Stimulated activated CD8-positive, alpha-beta memory T cell treated with anti-CD3 and anti-CD28 coated beads, Interleukin-4, amount 100 ng/mL, for 1 hour (primary cell): Measurements from ENCODE around the gene PCED1A.

Experiments used
- DNase-seq, 2 donors: peaks; one replicate each; pipeline ENCODE4 v3.0.0-alpha.2; 2020; ENCODE audit warnings: low read depth in 2 of 2, low spot score in 1 of 2

The PCED1A gene, protein sequence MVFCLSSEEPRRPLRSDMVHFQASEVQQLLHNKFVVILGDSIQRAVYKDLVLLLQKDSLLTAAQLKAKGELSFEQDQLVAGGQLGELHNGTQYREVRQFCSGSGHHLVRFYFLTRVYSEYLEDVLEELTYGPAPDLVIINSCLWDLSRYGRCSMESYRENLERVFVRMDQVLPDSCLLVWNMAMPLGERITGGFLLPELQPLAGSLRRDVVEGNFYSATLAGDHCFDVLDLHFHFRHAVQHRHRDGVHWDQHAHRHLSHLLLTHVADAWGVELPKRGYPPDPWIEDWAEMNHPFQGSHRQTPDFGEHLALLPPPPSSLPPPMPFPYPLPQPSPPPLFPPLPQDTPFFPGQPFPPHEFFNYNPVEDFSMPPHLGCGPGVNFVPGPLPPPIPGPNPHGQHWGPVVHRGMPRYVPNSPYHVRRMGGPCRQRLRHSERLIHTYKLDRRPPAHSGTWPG

DNA sequence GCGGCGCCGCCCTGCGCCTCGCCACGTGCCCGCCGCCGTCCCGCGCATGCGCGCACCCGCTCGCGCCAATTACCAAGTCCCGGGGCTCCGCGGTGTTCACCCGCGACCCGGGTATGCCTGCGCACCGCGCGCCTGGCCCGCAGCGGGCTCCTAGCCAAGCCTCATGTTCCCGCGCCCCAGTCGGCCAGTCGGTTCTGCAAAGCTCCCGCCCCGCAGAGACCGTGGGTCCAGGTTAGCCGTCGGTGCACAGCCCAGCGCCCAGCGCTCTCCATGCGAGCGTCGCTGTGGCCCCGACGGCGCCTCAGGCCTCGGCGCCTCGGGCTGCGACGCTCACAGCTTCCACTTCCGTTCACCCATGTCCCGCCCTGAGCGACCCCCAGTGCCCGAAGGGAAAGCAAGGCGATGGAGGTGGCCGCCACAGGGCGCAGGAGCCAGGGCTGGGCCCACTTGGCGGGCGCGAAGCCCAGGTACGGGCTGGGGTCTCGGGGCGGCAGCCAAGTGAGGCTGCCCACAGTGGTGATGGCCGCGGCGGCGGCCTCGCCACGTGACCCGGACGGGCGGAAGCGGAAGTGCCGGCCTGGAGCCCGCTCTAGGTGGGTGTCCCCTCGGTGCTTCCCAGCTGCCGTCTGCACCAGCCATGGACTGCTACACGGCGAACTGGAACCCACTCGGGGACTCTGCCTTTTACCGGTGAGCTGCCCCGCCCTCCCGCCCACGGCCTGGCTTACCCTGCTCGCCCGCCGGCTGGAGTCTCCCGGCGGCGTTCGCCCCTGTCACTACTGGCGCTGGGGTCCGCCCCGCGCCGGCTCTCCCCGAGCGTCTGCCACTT, at the start of gene PCED1A, which contains the start of gene VPS16:
Gene PCED1A (minus strand): TSS at position 518 of the 829 bp plus-strand sequence. CDS start 743 bp downstream, outside the sequence.
Gene VPS16 (plus strand): TSS at position 608 of the 829 bp plus-strand sequence. CDS start 30 bp downstream, at position 638.
- DNase-seq: peak; percentile 70 to 78

DNA sequence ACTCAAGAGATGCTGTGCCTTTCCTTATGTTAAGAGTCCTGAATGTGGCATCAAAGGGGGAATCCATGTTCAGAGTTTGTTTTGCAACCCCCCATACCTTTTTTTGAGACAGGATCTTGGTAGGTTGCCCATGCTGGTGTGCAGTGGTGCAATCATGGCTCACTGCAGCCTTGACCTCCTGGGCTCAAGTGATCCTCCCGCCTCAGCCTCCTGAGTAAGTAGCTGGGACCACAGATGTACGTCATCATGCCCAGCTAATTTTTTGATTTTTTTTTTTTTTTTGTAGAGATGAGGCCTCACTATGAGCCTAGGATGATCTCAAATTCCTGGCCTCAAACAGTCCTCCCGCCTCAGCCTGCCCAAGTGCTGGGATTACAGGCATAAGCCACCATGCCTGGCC, 49.3 kb upstream of the PCED1A start:
- no peak for DNase-seq

DNA sequence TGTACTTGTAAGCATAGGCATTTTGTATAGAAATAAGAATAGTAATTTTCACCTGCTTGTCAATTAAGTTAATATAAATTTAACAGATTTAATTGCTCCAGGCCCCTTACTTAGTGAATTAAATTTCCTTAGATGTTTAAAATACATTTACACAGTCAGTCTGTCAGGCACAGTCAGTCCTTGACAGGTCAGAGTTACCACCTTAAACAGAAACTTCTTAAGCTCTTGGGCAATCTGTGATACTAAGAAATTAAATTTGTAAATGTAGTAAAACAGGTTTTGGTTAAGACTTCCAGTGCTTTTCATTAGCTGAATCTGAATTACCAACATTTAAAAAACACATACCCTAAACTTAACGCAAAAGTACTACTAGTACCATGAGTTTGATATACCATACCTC, 48.8 kb upstream of the PCED1A start:
- no peak for DNase-seq

DNA sequence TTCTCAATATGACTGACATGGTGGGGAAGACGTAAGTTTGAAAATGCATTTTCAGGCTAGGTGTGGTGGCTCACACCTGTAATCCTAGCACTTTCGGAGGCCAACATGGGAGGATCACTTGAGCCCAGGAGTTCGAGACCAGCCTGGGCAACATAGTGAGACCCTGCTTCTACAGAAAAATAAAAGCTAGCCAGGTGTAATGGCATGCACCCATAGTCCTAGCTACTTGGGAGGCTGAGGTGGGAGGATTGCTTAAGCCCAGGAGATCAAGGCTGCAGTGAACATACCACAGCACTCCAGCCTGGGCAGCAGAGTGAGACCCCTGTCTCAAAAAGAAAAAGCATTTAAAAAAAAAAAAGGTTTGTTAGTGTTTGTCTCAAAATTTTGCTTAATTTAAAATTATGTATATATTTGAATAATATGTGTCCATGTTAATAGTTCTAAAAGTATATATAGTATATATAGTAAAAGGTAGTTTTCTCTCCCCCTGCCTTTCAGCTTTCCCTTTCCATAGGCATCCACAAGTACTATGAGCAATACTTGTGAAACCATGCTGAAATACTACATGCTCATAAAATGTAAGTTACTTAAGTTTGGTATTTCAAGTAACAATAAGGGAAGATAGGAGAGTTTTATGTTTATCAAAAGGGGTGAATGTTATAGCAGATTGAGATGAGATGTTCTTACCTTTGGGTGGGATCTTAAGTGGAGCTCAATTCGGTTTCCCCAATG, 47.9 kb upstream of the PCED1A start:
- DNase-seq: no peak

DNA sequence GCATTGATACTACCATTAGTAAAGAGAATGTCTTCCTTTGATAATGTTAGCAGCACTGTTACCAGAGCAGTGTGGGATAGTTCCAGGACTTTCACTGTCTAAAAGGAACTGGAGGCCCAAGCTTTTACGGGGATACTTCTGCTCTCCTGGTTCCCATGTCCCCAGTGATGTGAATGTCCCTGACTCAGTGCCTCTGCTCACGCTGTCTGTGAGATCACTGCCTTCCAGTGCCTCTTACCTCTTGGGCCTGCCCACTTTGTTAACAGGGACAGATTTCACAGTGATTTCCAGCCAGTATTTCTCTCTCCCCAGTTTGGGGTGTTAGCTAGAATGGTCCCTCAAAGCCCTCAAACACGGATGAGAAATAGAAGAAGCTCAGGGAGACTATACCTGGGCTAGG, 47.3 kb upstream of the PCED1A start:
- no peak for DNase-seq

DNA sequence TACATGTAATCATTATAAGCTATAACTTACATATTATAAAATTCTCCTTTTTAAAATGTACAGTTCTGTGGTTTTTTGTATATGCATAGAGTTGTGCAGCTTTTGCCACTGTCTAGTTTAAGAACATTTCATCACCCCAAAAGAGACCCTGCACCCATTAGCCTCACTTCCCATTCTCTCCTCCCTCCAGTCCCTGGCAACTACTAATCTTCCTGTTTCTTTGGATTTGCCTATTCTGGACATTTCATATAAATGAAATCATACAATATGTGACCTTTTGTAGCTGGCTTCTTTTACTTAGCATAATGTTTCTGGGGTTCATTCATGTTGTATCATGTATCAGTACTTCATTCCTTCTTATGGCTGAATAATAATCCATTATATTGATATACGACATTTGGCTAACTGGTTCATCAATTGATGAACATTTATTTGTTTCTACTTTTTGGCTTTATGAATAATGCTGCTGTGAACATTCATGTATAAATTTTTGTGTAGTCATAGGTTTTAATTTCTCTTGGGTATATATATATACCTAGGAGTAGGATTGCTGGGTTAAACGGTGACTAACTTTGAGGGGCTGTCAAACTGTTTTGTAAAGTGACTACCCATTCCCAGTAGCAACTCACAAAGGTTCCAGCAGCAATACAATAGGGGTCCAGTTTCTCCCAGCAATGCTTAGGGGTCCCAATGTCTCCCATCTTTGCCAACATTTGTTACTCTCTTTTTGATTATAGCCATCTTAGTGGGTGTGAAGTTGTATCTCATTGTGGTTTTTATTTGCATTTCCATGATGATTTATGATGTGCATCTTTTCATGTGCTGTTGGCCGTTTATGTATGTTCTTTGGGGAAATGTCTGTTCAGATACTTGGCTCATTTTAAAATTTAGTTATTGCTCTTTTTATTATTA, 43.5 kb upstream of the PCED1A start:
- DNase-seq: no peak

DNA sequence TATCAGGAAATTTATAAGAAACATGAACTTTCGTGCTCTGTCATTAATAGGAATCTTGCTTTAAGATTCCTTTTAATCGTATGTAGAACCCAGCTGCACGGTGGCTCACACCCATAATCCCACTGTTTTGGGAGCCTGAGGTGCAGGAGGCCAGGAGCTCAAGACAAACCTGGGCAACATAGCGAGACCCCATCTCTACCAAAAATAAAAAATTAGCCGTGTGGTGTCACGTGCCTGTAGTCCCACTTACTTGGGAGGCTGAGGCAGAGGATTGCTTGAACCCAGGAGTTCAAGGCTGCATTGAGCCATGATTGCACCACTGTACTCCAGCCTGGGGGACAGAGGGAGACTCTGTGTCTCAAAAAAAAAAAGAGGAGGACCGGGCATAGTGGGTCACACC, 40.2 kb upstream of the PCED1A start:
- no peak for DNase-seq

DNA sequence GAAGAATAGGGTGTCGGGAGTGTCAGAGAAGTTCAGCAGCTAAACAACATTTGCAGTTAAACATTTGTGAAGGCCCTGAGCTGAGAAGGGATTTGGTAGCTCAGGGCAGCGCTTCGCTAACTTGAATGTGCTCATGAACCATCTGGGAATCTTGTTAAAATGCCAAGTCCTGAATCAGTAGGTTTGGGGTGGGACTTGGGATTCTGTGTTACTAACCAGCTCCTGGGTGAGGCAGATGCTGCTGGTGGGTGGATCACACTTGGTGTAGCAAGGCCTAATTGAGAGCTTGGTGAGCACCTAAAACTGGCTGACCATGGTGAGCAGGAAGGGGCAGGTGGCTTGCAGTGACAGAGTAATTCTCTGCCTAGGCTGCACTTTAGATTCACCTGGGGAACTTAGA, 38.7 kb upstream of the PCED1A start:
- DNase-seq: no peak

DNA sequence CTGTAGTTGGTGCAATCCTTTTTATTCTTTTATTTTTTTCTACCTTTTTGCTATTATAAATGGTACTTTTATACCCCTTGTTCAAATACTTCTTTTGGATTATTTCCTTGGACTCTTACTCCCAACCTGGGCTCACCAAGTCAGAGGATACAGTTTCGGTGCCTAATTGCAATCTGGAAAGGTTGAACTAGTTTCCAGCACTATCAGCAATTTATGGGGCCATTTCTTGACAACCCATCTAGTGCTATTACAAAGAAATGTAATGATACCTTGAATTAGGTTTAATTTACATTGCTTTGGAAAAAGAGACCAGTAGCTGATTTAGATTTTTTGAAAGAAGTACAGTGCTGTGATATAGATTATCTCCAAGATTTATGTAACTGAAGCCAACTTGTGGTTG, 38.1 kb upstream of the PCED1A start:
- DNase-seq: no peak

DNA sequence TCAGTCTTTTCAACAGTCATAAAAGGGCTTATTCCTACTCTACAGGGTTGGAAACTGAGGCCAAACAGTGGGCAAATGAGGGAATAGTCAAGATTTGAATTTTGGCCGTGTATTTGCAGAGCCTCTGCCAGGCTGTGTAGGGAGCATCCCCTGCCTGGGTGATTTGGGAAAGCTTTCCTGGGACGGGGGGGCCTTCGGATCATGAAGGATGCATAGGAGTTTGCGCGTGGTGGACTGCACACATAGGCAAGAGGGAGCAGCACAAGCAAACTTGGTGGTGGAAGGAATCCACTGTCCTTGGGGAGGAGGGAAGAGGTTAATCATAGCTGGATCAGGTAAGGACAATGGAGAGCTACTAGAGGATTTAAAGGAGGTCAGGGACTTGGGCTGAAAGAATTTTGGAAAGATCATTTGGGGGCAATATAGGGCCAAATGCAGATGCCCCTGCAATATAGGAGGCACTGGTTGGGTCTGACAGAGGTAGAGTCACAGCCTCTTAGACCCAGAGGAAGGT, 35.3 kb upstream of the PCED1A start:
- no peak for DNase-seq

DNA sequence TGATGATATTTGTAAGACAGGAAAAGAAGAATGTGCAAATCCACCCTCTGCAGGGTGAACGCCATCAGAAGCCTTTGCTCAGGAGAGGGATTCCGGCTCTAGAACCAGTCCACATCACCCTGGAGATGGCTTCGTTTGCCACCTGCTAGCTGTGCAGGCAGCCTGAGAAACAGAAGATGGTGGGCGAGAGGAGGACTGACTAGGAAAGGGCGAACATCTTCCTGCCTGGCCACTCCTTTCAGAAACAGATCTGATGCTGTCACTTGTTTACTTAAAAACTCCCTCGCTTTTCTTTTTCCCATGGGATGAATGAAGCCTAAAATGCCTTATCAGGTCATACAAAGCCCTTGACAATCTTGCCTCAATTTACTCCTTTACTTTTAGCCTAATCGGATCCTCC, 34.0 kb upstream of the PCED1A start:
- DNase-seq: no peak

DNA sequence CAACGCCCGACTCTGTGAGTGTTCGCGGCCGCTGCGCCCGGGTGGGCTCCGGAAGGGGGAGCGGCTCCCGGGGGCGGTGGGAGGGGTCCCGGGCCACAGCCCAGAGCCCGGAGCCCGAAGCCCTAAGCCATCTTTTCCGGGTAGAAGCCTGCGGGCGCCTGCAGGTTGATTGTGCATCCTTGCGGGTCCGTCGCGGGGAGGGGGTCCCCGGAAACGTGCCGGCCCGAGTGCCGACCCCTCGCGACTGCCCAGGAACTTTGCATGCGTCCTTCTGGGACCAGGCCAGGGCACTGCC, 33.2 kb upstream of the PCED1A start:
- DNase-seq: peak; percentile 24 to 37

DNA sequence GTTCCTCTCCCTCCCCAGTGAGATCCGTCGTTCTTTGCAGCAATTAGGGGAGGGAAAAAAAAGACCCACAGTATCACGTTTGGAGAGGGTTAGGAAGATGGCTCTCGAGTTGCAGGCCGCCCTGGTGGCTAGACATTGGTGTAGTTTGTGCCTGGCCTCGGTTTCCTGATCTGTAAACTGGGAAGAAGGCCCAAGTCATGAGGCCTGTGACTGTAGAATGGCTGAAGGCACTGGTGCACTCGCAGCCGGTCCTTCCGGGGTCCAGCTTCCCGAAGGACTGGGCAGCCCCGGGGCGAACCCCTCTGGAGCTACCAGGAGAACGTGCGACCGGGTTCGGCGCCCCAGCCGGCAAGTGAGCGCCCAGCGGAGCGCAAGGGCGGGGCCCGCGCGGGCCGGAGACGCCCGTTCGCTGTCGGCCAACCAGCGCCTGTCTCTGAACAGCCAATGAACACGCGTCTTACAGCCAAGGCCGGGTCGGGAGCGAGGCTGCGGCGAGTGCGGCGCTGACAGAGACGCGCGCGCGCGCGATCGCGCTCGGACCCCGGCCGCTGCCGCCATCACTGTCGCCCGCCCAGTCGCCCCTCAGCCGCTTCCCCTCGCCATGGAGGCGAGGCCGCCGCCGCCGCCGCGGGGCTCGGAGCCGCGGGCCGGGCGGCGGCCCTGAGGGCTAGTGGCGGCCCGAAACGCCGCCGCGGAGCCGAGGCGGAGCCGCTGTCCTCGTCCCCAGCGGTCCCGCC, 32.7 kb upstream of the PCED1A start, which contains the start of gene PTPRA:
Gene PTPRA (plus strand): TSS at position 472 of the 737 bp plus-strand sequence. CDS start 90,797 bp downstream, outside the sequence.
- peak; percentile 69 to 83 for DNase-seq

DNA sequence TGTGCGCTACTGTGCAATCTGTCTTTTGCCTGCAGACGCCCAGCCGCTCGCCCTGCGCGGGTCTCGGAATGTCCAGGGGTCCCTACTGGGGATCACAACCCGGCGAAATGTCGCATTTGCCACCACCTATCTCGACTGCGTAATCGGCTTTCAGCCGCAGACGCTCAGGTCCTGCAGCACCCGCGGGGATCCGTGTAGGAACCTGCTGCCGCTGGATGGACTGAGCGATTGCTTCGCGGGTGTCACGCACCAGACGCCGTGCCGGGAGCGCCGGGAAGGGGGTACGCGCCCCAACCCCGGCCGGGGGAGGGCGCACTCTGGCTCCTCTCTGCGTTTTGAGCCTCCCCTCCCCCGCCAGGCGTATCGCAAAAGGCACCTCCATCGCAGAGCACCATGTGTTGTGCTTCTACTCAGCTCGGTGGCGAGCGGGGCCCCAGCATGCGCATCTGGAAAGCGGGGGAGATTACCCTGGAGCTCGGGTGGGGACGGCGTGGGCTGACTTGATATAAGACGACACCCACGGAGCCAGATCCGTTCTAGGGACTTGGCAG, 32.1 kb upstream of the PCED1A start:
- peak; percentile 31 to 52 for DNase-seq

DNA sequence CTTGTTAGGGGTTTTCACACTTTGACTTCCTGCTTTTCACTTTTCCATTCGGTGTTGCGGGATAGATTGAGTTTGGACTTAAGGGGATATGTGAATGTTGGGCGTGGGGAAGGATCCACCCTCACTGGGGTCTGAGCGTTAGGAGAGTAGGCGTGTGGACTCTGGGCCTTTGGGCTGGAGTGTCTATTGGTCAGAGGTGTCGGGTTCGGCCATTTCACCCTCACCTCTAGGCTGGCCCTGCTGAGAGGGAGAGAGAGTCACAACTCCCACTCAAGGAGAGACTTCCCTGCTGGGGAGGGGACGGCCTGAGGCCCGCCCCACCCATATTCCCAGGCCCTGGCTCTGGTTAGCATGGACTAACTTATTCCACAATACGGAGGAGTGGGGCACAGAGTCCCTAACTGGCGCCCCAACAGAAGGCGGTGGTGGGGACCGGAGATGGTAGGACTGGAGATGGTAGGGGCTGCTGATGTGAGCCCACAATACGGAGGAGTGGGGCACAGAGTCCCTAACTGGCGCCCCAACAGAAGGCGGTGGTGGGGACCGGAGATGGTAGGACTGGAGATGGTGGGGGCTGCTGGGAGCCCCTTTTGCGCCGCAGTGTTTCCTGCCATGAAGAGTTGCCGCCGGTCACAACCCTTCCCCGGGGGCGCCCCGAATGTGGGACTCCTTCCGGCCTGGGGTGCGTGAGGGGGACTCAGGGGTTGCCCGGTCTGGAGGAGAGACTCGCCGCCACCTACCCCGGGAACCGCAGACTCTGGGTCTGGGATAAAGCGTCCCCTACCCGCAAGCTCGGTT, 31.4 kb upstream of the PCED1A start:
- no peak for DNase-seq

DNA sequence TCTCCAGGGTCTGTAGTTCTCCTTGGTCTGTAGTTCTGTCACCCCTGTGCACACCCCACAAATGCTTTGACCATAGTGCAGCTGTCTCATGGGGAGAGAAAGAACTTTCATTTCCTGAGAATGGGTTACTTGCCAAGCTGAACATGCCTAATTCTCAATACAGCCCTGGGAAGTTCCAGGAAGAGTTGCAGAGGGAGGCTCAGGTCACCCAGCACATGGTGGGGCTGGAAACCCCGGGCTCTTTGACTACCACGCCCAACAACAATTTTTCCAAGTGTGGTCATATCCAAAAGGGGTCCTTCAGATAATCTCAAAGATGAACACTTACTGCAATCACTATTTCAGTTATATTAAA, 30.6 kb upstream of the PCED1A start:
- DNase-seq: no peak

DNA sequence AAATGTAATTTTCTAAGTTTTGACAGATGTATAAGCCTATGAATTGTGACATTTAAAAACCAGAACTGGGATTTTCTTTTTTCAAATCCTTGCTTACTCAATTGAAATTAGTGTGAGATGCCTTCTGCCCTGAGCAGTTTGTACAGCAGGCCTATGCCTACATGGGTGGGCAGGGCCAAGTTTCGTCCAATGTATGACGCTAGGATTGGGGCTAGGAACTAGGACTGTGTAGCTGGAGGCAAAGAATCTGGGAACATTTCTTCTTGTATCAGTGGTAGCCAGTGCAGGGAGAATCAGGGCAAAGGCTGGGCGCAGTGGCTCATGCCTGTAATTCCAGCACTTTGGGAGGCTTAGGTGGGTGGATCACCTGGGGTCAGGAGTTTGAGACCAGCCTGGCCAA, 28.9 kb upstream of the PCED1A start:
- no peak for DNase-seq

DNA sequence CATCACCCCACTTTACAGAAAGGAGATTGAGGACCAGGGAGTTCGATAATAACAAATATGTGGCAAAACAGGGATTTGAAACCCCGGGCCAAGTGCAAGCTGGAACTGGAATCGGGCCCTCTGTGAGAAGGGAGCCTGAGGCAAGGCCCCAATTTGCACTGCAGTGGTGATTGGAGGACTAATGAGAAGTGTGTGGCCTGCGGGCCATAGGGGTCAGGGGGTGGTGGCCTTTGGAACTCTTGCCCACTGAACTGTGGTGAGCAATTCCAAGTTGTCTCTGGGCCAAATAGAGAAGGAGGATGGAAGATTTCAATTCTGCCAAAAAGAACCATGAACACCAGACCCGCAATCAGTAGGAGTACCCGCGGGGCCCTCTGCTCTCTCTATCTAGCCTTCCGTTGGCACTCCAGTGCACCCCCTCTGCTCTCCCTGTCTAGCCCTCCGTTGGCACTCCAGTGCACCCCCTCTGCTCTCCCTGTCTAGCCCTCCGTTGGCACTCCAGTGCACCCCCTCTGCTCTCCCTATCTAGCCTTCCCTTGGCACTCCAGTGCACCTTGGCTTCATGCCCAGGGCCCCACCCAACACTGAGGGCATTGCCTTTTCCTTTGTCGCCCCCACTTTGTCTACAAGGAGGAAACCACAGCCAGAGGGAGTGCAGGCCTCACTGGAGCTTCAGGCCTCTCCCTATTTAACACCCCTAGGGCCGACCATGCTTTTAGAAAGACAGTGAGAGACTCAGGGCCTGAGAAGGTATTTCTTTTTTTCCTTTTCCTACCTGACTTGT, 26.8 kb upstream of the PCED1A start:
- DNase-seq: no peak
